ENCODE results near the gene RGL2. TPM values are rescaled to one million over a fixed set of nuclear protein-coding genes. Genes with fewer than 3 reads are reported as not detected.
A peak's percentile ranks its signal among the peaks of the same experiment; 100 is the strongest.

The RGL2 gene
- total and polyA plus RNA-seq, 2 of the 13 experiments (the other 11 are each of a cell fraction or from before 2014, with no cell fraction given) = 22.9 to 47.4 TPM

DNA sequence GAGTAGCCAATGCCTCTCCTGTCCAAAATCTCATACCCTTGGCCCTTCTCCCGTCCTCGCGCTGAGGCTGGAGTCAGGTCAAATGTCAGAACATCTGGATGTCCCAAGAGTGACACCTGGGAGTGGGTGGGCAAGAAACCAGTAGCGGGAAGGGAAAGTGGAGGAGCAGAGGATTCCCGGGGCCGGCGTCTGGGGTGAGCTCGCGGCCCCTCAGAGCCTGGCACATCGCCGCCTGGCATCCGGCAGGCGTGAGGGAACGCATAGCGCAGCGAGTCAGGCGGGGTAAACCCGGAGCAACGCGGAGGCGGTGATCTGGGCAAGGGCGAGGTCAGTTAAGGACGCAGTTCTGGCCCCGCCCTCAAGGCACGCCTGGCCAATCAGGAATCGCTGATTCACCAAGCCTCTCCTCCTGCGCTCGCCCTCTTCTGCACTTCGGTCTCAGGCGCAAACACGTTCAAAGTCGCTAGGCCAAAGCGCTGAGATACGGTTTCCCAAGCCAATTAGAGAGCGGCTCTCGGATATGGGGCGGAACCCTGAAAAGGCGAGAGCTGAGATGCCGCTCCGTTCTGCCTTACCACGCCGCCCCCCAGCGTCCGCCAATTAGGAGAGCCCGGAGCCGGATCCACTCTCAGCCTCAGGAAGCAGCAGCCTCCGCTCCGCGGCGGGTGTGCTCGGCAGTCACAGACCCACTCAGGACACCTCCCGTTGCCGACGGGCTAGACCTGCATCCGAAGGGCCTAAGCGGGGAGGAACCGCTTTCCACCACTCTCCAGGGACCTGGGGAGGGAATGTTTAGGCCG lies 49.6 kb downstream of the RGL2 start (continued):
- TF ChIP-seq, protein P1, sequence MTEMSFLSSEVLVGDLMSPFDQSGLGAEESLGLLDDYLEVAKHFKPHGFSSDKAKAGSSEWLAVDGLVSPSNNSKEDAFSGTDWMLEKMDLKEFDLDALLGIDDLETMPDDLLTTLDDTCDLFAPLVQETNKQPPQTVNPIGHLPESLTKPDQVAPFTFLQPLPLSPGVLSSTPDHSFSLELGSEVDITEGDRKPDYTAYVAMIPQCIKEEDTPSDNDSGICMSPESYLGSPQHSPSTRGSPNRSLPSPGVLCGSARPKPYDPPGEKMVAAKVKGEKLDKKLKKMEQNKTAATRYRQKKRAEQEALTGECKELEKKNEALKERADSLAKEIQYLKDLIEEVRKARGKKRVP (CRISPR knock-in tag; IDR thresholded peaks at IDR 0.05) = no peak
- TF ChIP-seq, protein P2, sequence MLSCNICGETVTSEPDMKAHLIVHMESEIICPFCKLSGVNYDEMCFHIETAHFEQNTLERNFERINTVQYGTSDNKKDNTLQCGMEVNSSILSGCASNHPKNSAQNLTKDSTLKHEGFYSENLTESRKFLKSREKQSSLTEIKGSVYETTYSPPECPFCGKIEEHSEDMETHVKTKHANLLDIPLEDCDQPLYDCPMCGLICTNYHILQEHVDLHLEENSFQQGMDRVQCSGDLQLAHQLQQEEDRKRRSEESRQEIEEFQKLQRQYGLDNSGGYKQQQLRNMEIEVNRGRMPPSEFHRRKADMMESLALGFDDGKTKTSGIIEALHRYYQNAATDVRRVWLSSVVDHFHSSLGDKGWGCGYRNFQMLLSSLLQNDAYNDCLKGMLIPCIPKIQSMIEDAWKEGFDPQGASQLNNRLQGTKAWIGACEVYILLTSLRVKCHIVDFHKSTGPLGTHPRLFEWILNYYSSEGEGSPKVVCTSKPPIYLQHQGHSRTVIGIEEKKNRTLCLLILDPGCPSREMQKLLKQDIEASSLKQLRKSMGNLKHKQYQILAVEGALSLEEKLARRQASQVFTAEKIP (CRISPR knock-in tag; IDR thresholded peaks at IDR 0.05; ENCODE audit: borderline replicate concordance) = no peak
- TF ChIP-seq ZNF333 (CRISPR knock-in tag; IDR thresholded peaks at IDR 0.05; ENCODE audit: borderline replicate concordance) = peak; percentile 50
- TF ChIP-seq, protein P3, sequence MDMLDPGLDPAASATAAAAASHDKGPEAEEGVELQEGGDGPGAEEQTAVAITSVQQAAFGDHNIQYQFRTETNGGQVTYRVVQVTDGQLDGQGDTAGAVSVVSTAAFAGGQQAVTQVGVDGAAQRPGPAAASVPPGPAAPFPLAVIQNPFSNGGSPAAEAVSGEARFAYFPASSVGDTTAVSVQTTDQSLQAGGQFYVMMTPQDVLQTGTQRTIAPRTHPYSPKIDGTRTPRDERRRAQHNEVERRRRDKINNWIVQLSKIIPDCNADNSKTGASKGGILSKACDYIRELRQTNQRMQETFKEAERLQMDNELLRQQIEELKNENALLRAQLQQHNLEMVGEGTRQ (IDR thresholded peaks at IDR 0.05; ENCODE audit: low read depth, low read length) = no peak
- TF ChIP-seq, protein P3 (CRISPR knock-in tag; IDR thresholded peaks at IDR 0.05; ENCODE audit: borderline replicate concordance) = peak; percentile 24; the same call in 1 of the 2 replicates
- TF ChIP-seq, protein P4, sequence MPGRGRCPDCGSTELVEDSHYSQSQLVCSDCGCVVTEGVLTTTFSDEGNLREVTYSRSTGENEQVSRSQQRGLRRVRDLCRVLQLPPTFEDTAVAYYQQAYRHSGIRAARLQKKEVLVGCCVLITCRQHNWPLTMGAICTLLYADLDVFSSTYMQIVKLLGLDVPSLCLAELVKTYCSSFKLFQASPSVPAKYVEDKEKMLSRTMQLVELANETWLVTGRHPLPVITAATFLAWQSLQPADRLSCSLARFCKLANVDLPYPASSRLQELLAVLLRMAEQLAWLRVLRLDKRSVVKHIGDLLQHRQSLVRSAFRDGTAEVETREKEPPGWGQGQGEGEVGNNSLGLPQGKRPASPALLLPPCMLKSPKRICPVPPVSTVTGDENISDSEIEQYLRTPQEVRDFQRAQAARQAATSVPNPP (CRISPR knock-in tag; IDR thresholded peaks at IDR 0.05) = peak; percentile 80; the same call in 1 of the 2 replicates
- peak; percentile 28; the same call in 1 of the 2 replicates for TF ChIP-seq NCOA1 (CRISPR knock-in tag; IDR thresholded peaks at IDR 0.05)
- peak; percentile 67; the same call in 1 of the 2 replicates for TF ChIP-seq MTA1 (CRISPR knock-in tag; IDR thresholded peaks at IDR 0.05; ENCODE audit: borderline replicate concordance)
- no peak for TF ChIP-seq GTF2F1 (IDR thresholded peaks at IDR 0.05; ENCODE audit: low read length)
- TF ChIP-seq KLF9 (CRISPR knock-in tag; IDR thresholded peaks at IDR 0.05; ENCODE audit: low read depth) = no peak
- TF ChIP-seq, protein P5, sequence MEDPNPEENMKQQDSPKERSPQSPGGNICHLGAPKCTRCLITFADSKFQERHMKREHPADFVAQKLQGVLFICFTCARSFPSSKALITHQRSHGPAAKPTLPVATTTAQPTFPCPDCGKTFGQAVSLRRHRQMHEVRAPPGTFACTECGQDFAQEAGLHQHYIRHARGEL (CRISPR knock-in tag; IDR thresholded peaks at IDR 0.05) = no peak
- peak; percentile 97; the same call in 1 of the 2 replicates for TF ChIP-seq ZNF572 (CRISPR knock-in tag; IDR thresholded peaks at IDR 0.05)
- peak; percentile 66; the same call in 1 of the 2 replicates for TF ChIP-seq RCOR2 (CRISPR knock-in tag; IDR thresholded peaks at IDR 0.05)
- 0 out of 2 replicates have a peak, but pooled peaks have one; percentile 20 for TF ChIP-seq MAFG (CRISPR knock-in tag; IDR thresholded peaks at IDR 0.05)
- TF ChIP-seq, protein P6, sequence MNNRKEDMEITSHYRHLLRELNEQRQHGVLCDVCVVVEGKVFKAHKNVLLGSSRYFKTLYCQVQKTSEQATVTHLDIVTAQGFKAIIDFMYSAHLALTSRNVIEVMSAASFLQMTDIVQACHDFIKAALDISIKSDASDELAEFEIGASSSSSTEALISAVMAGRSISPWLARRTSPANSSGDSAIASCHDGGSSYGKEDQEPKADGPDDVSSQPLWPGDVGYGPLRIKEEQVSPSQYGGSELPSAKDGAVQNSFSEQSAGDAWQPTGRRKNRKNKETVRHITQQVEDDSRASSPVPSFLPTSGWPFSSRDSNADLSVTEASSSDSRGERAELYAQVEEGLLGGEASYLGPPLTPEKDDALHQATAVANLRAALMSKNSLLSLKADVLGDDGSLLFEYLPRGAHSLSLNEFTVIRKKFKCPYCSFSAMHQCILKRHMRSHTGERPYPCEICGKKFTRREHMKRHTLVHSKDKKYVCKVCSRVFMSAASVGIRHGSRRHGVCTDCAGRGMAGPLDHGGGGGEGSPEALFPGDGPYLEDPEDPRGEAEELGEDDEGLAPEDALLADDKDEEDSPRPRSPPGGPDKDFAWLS (CRISPR knock-in tag; IDR thresholded peaks at IDR 0.05; ENCODE audit: borderline replicate concordance) = no peak
- no peak for TF ChIP-seq HOXA5 (CRISPR knock-in tag; IDR thresholded peaks at IDR 0.05)

All from HepG2 (cell line).